Thyroid gland (tissue), 4 donors: Measurements from ENCODE around the gene CCSER1.

ENCODE experiments used
- POLR2A ChIP-seq, 2 donors: fragments of 450-650 bp; IDR thresholded peaks; one replicate each; pipeline ENCODE4 v1.6.1; 2017; ENCODE audit warnings: antibody characterized with exemption in 2 of 2, mild to moderate bottlenecking in 2 of 2, moderate library complexity in 1 of 2
- TF ChIP-seq, protein P1 (sequence below), 6 experiments: fragments of 200-600 bp in 3 of 6; fragments of 450-650 bp in 3 of 6; sonication (generic) in 3 of 6; IDR thresholded peaks; one replicate each; pipeline ENCODE4 v1.5.1; 2016 to 2019; ENCODE audit warnings: antibody characterized with exemption in 6 of 6, mild to moderate bottlenecking in 2 of 6, inconsistent platforms in 1 of 6, moderate library complexity in 1 of 6

DNA sequence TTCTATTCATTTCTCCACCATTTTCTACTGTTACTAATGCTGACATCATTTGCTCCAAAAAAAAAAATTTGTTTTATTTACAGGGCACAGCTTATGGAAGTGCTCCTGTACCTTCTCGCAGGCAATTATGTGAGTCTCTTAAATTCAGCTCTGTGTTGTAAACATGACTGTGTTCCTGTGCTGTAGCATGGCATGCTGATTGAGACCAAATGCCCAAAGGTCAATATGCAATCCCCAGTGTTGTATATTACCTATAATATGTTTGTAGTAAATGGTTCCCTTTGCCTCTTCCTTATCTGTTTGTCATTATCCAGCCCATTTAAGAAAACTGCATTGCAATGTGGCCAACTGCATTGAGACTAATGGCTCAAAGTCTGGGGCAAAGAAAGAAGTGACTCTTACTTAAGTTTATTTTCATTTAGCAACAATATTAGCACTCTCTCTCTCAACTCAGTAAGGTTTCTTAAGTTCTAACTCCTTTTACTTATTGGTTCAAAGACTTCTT is 1156.6 kb downstream of the CCSER1 start:
- no peak for TF ChIP-seq POLR2A (IDR thresholded peaks at IDR 0.05)
- TF ChIP-seq, protein P1, sequence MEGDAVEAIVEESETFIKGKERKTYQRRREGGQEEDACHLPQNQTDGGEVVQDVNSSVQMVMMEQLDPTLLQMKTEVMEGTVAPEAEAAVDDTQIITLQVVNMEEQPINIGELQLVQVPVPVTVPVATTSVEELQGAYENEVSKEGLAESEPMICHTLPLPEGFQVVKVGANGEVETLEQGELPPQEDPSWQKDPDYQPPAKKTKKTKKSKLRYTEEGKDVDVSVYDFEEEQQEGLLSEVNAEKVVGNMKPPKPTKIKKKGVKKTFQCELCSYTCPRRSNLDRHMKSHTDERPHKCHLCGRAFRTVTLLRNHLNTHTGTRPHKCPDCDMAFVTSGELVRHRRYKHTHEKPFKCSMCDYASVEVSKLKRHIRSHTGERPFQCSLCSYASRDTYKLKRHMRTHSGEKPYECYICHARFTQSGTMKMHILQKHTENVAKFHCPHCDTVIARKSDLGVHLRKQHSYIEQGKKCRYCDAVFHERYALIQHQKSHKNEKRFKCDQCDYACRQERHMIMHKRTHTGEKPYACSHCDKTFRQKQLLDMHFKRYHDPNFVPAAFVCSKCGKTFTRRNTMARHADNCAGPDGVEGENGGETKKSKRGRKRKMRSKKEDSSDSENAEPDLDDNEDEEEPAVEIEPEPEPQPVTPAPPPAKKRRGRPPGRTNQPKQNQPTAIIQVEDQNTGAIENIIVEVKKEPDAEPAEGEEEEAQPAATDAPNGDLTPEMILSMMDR (IDR thresholded peaks at IDR 0.05): no peak
